Measurements from ENCODE around the gene NYAP1.
A peak's percentile ranks its signal among the peaks of the same experiment; 100 is the strongest.

Gene NYAP1

GRCh38 chr7:100464210-100464660 is 19.5 kb upstream of the NYAP1 start, which contains the start of gene SPACDR:
Gene SPACDR, minus strand, starts transcription at chr7:100464260. Its CDS starts 235 bp downstream, at chr7:100464025.
- DNase-seq, result no peak

- no peak for DNase-seq
These were observed 18.9 kb upstream of the NYAP1 start for GRCh38 chr7:100464791-100465190.

- DNase-seq, result no peak
These were observed 18.4 kb upstream of the NYAP1 start for GRCh38 chr7:100465299-100465698.

GRCh38 chr7:100465702-100466311 is 17.9 kb upstream of the NYAP1 start:
- no peak for DNase-seq

- no peak for DNase-seq
These were observed 16.8 kb upstream of the NYAP1 start for GRCh38 chr7:100466653-100467605.

GRCh38 chr7:100467638-100468373 is 15.9 kb upstream of the NYAP1 start:
- no peak for DNase-seq

GRCh38 chr7:100469227-100470044 is 14.3 kb upstream of the NYAP1 start:
- DNase-seq, result peak; percentile 83

GRCh38 chr7:100471021-100471420 is 12.7 kb upstream of the NYAP1 start:
- DNase-seq, result no peak

- no peak for DNase-seq
These were observed 11.4 kb upstream of the NYAP1 start for GRCh38 chr7:100472121-100472851.

- peak; percentile 27 for DNase-seq
These were observed 10.8 kb upstream of the NYAP1 start for GRCh38 chr7:100472854-100473499.

GRCh38 chr7:100475549-100475948 is 8.2 kb upstream of the NYAP1 start:
- no peak for DNase-seq

- DNase-seq, result no peak
These were observed 7.5 kb upstream of the NYAP1 start for GRCh38 chr7:100476101-100476780.

GRCh38 chr7:100476903-100477870 is 6.5 kb upstream of the NYAP1 start:
- peak; percentile 34 for DNase-seq

GRCh38 chr7:100477871-100478267 is 5.9 kb upstream of the NYAP1 start:
- no peak for DNase-seq

- DNase-seq, result peak; percentile 94
These were observed 4.6 kb upstream of the NYAP1 start, which contains the start of gene TSC22D4 for GRCh38 chr7:100478958-100479660. Gene TSC22D4, minus strand, starts transcription at chr7:100479214. Its CDS starts 1,176 bp downstream, at chr7:100478038.

GRCh38 chr7:100481466-100481865 is 2.3 kb upstream of the NYAP1 start:
- no peak for DNase-seq

GRCh38 chr7:100482728-100483089 is 1.0 kb upstream of the NYAP1 start:
- DNase-seq, result no peak

- peak; percentile 88 for DNase-seq
These were observed 521 bp upstream of the NYAP1 start for GRCh38 chr7:100483090-100483721.

Data from CD4-positive, alpha-beta T cell treated with Interleukin-12 subunit alpha and Interleukin-12 subunit beta, for 1 hour (primary cell).